H4 (cell line): ENCODE results near the gene SULT2B1. TPM values are rescaled to one million over a fixed set of nuclear protein-coding genes. Genes with fewer than 3 reads are reported as not detected.
"Not testable (repeated sequence)": the region's sequence is repeated elsewhere in the genome, so short reads cannot be mapped to it uniquely, and the experiment has no call there.

ENCODE experiments used
- DNase-seq: peaks from one replicate; pipeline ENCODE4 v3.0.0-alpha.2; 2015; ENCODE audit warnings: low spot score
- total RNA-seq: library from RNA; depleted of rRNA; stranded (reverse); fragments of >200 nt; shearing (Covaris generic); gene quantifications from 2 replicates; pipeline ENCODE4 v1.2.3, GENCODE V29; 2014

Gene SULT2B1
- total RNA-seq, 1 experiment from 2014 or later: 0.23 TPM

DNA sequence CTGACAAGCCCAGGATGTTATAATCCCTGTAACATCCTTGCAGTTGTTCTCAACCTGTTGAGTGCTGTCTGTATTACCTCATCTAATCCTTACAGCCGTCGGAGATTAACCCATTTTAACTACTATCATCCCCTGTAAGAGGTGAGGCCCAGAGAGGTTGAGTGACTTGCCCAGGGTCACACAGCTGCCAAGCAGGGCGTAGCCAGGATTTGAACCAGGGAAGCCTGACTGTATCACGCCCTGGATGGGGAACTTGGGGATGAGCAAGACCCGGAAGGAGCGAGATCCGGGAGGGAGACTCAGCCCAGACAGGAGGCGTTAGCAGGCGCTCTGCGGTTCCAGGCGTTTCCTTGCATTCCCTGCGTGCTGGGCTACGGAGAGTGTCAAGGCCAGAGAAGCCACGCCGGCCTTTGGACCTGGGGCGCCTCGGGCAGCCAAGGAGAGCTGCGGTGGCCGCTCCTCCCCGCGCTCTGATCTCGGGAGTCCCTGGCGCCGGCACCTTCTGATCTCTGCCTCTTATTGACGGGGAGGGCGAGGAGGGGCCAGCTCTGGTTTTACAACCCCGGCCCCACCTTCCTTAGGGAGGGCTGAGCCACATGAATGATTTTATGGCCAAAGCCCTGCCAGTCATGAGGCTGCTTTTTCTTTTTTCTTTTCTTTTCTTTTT lies 6.2 kb downstream of the SULT2B1 start:
- DNase-seq: no peak

DNA sequence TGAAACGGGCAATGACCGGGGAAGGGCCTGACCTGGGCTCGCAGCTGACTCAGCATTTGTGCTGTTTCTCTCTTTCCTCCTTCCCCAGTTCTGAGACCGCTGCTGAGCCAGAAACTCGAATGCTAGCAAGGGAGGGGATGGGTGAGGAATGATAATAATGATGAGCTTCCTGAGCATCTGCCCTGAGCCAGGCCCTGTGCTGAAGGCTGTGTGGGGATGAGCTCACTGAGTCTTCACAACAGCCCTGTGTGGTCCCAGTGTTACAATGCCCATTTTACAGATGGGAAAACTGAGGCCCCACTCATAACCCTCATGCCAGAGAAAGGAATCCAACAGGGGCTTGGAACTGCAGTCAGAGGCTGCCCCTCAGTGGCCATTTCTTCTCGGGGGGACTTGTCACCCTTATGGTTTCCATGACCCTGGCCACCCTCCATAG lies 8.1 kb downstream of the SULT2B1 start:
- no peak for DNase-seq

- no peak for DNase-seq
Measured at GRCh38 chr19:48561412-48561811, 9.4 kb downstream of the SULT2B1 start.

GRCh38 chr19:48565090-48565489 lies 13.1 kb downstream of the SULT2B1 start:
- DNase-seq: peak; percentile 62

GRCh38 chr19:48568345-48568886 lies 16.4 kb downstream of the SULT2B1 start:
- peak; percentile 97 for DNase-seq

- peak; percentile 84 for DNase-seq
Measured at GRCh38 chr19:48569814-48570213, 17.8 kb downstream of the SULT2B1 start.

- no peak for DNase-seq
Measured at GRCh38 chr19:48571378-48572162, 19.6 kb downstream of the SULT2B1 start.

DNA sequence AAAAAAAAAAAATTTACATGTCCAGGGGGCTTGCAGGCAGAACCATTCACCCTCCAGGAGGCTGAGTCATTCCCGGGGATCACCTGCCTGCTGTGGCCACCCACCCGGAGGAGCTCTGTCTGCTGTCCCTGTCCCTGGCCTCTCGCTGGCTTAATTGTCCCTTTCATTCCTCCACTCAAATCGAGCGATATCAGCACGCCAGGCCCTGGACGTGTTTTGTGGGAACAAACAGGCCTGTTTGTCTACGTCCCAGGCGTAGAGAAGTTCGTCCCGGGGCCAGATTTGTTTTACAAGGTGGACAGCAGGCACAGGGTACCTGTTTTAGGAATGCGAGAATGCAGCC lies 21.2 kb downstream of the SULT2B1 start:
- no peak for DNase-seq

GRCh38 chr19:48575931-48576622 lies 24.1 kb downstream of the SULT2B1 start:
- no peak for DNase-seq

DNA sequence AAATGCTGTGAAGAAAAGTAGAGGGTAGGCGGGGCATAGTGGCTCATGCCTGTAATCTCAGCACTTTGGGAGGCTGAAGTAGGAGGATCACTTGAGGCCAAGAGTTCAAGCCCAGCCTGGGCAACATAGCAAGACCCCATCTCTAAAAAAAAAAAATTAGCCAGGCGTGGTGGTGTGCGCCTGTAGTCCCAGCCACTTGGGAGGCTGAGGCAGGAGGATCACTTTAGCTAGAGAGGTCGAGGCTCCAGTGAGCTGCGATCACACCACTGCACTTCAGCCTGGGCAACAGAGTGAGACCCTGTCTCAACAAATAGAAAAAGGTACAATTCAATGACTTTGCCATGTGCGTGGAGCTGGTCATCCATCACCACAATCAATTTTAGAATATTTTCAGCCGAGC lies 25.9 kb downstream of the SULT2B1 start:
- not testable (repeated sequence) for DNase-seq

DNA sequence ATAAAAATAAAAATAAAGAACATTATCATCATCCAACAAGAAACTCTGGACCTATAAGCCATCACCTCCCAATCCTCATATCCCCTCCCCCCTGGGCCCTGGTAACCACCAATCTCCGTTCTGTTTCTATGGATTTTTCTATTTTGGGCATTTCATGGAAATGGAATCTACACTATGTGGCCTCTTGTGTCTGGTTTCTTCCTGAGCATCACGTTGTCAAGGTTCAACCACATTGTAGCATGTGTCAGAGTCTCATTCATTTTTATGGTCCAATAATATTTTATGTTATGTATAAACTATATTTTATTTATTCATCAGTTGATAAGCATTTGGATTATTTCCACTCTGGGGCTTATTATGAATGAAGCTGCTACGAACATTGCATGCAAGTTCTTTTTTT lies 26.9 kb downstream of the SULT2B1 start:
- DNase-seq: no peak

DNA sequence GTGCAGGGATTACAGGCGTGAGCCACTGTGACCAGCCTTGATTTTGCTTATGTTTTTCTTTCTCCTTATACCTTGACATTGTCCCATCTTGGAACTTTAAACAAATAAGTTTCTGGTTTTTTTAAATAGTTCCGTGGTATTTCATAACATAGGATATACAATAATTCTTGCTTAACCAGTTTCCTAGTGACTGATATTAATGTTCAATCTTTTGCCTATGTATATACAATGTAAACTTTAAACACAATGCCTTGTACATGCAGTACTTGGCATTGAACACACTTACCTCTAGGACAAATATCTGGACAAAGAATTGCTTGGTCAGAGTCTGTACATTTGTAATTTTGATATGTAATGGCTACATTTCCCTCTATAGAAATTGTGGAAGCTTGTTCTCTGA lies 30.2 kb downstream of the SULT2B1 start:
- DNase-seq: no peak

GRCh38 chr19:48587387-48587786 lies 35.4 kb downstream of the SULT2B1 start:
- no peak for DNase-seq

DNA sequence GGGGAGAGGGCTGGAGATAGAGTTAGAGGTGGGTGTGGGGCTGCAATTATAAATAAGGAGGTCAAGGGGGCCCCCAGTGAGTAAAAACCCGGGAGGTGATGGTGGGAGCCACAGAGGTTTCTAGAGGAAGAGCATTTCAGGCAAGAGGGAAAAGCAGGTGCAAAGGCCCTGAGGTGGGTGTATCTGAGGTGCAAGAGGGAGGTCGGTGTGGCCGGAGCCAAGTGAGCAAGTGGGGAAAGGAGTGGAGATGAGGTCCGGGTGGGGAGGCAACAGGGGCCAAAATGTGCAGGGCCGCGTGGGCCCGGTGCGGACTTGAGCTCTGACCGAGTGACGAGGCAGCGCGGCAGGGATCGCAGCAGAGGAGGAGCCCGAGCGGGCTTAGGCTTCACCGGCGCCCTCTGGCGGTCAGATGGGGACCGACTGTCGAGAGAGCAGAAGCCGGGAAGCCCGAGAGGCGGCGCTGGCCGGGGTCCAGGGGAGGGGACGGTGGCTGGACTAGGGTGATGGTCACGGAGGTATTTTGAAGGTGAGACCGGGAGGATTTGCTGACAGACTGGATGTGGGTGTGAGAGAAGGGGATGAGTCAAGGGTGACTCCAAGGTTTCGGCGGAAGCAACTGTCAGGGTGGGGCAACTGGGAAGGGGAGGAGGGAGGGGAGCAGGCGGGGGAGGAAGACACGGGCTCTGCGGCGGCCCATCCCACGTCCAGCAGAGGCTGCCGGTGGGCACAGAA lies 36.9 kb downstream of the SULT2B1 start:
- DNase-seq: peak; percentile 88

DNA sequence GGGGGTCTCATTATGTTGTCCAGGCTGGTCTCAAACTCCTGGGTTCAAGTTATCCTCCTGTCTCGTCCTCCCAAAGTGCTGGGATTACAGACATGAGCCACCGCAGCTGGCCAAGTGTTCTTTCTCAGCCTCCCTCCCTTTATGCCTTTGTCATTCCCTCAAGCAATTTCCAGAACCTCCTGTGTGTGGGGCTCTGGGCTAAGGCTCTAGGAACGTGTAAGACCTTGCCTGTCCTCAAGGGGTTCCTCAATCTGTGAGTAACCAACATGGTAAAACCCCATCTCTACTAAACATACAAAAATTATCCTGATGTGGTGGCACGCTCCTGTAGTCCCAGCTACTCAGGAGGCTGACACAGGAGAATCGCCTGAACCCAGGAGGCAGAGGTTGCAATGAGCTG lies 39.0 kb downstream of the SULT2B1 start:
- no peak for DNase-seq

- no peak for DNase-seq
Measured at GRCh38 chr19:48595171-48595570, 43.2 kb downstream of the SULT2B1 start.

- DNase-seq: no peak
Measured at GRCh38 chr19:48595833-48596232, 43.9 kb downstream of the SULT2B1 start.

DNA sequence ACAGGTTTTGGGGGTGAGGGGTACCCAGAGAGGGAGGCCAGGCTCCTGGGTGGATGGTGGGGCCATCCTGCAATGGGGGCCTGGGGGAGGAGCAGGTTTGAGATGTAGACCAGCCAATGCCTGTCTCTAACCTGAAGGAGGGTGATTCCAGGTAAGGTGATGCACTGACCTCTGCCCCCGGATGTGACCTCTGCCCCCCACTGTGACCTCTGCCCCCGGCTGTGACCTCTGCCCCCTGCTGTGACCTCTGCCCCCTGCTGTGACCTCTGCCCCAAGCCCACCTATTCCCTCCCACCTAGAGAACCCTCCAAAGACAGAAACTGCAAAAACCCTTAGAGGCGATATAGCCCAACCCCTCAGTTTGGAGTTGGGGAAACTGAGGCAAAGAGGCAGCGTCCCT lies 44.3 kb downstream of the SULT2B1 start:
- DNase-seq: no peak

DNA sequence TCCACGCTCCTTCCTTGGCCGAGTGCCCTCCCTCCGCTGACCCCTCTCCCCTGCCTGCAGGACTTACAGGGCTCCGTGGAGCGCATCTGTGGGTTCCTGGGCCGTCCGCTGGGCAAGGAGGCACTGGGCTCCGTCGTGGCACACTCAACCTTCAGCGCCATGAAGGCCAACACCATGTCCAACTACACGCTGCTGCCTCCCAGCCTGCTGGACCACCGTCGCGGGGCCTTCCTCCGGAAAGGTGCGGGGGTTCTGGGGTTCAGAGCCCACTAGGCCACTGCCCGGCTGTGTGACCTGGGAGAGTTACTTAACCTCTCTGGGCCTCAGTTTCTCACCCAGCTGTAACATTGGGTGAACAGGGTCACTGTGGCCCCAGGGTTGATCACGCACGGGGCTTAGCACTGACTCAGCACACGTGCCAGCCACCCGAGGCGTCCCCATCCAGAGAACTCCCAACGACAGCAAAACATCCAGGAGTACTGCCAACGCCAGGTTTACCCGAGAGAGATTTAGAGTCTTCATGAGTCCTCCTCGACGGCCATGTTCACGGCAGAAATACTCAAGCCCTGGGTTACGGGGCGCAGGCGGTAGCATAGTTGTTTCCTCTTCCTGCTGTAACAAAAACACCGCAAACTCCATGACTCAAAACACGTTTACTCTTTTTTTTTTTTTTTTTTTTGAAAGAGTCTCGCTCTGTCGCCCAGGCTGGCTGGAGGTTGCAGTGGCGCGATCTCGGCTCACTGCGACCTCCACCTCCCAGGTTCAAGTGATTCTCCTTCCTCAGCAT lies 44.9 kb downstream of the SULT2B1 start:
- DNase-seq: no peak

GRCh38 chr19:48598996-48599700 lies 47.2 kb downstream of the SULT2B1 start:
- no peak for DNase-seq
